Smooth muscle cell (in vitro differentiated cells): ENCODE results near the gene SEMA4D. TPM values are rescaled to one million over a fixed set of nuclear protein-coding genes. Genes with fewer than 3 reads are reported as not detected.

Source experiments
- DNase-seq: peaks from one replicate; lab custom pipeline; 2025; ENCODE audit not compliant: unreplicated experiment; lab: John Stamatoyannopoulos, UW
- H2AFZ ChIP-seq: fragments of 200-600 bp; sonication (generic); 2 replicates; pipeline ENCODE4 v1.6.0; 2016; ENCODE audit warnings: antibody characterized with exemption, low read depth, mild to moderate bottlenecking
- H3F3A ChIP-seq: fragments of 200-600 bp; sonication (generic); 2 replicates; pipeline ENCODE4 v1.6.0; 2017; ENCODE audit warnings: antibody characterized with exemption, low read depth
- H3K27ac ChIP-seq: fragments of 200-600 bp; sonication (generic); 2 replicates; pipeline ENCODE4 v1.5.1; 2016; ENCODE audit warnings: low read depth, mild to moderate bottlenecking
- H3K27me3 ChIP-seq: fragments of 200-600 bp; sonication (generic); 2 replicates; pipeline ENCODE4 v1.6.1; 2016; ENCODE audit warnings: low read depth, mild to moderate bottlenecking
- H3K36me3 ChIP-seq: fragments of 200-600 bp; sonication (generic); 2 replicates; pipeline ENCODE4 v1.5.1; 2016; ENCODE audit warnings: low read depth
- H3K4me1 ChIP-seq: fragments of 200-600 bp; sonication (generic); 2 replicates; pipeline ENCODE4 v1.5.1; 2016; ENCODE audit warnings: low read depth
- H3K4me2 ChIP-seq: fragments of 200-600 bp; sonication (generic); 2 replicates; pipeline ENCODE4 v1.6.0; 2016; ENCODE audit warnings: mild to moderate bottlenecking
- H3K4me3 ChIP-seq: fragments of 200-600 bp; sonication (generic); 2 replicates; pipeline ENCODE4 v1.5.1; 2016; ENCODE audit warnings: mild to moderate bottlenecking
- H3K79me2 ChIP-seq: fragments of 200-600 bp; sonication (generic); 2 replicates; pipeline ENCODE4 v1.6.0; 2016; ENCODE audit warnings: low read depth, mild to moderate bottlenecking
- H3K9ac ChIP-seq: fragments of 200-600 bp; sonication (generic); 2 replicates; pipeline ENCODE4 v1.6.0; 2016; ENCODE audit warnings: low read depth
- H3K9me3 ChIP-seq: fragments of 200-600 bp; sonication (generic); replicated peaks from 2 replicates; pipeline ENCODE4 v1.5.1; 2016; ENCODE audit warnings: low read depth
- H4K20me1 ChIP-seq: fragments of 200-600 bp; sonication (generic); 2 replicates; pipeline ENCODE4 v1.6.0; 2016; ENCODE audit warnings: low read depth
- CTCF ChIP-seq: fragments of 200-600 bp; sonication (generic); IDR thresholded peaks from 2 replicates; pipeline ENCODE4 v1.5.1; 2017; ENCODE audit warnings: borderline replicate concordance, mild to moderate bottlenecking, antibody characterized with exemption; ENCODE audit not compliant: insufficient read depth, poor library complexity, severe bottlenecking
- WGBS: methylation state at CpG from one replicate; pipeline ENCODE4 v1.1.7; 2016; ENCODE audit warnings: low lambda C conversion rate; 5-methylcytosine and 5-hydroxymethylcytosine counted together
- polyA plus RNA-seq: library from polyadenylated mRNA; unstranded; fragments of >200 nt; fragmentation: Nextera tagmentation; extraction: Ambion mirVana; gene quantifications from 2 replicates; pipeline ENCODE4 v1.2.1, GENCODE V29; 2016
- total RNA-seq: library from RNA; depleted of rRNA; stranded (reverse); fragments of >200 nt; gene quantifications from 2 replicates; pipeline ENCODE4 v1.2.3, GENCODE V29; 2014

SEMA4D gene
- total and polyA plus RNA-seq, 2 experiments from 2014 or later = 0.63 to 2.7 TPM

- Histone ChIP-seq H3K4me1 (no peaks in the 10 kb centered on the region), H3K9ac (no peak overlapping the region), H3K4me2 (no peak overlapping the region), H2AFZ (no peak overlapping the region), H3K36me3 (no peaks in the 10 kb centered on the region), H3K27ac (no peak overlapping the region), H3K27me3 (no peaks in the 10 kb centered on the region), H3F3A (no peaks in the 10 kb centered on the region), H4K20me1 (no peaks in the 10 kb centered on the region), H3K4me3 (no peak overlapping the region), H3K9me3 (no peaks in the 10 kb centered on the region), H3K79me2 (no peaks in the 10 kb centered on the region)
- DNase-seq = no peak
- 97% methylated on average over 25 of the region's 25 CpGs for WGBS
- no peak for TF ChIP-seq CTCF
Observed at GRCh38 chr9:89454498-89455355, 43.2 kb downstream of the SEMA4D start.

DNA sequence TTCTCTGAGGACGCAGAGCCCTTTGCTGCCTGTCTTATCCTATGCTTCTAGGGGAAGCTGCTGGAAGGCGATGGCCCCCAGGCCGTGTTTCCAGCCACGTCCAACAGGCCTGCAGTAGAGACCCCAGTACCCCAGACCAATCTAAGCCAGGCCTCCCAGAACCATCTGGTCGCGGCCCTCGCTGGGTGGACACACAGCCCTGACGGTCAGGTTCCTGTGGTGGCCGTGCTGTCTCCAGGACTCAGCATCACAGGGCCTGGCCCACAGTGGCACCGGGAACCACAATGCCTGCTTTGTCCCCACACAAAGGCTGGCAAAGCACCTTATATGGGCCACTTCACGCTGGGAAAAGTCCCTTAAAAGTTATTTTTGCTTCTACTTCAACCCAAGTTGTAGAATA lies 44.5 kb downstream of the SEMA4D start:
- Histone ChIP-seq H3K36me3 (no peaks in the 10 kb centered on the region), H3K4me3 (no peak overlapping the region), H3K9ac (no peak overlapping the region), H4K20me1 (no peaks in the 10 kb centered on the region), H3K4me2 (no peak overlapping the region), H3K27ac (no peak overlapping the region), H2AFZ (no peak overlapping the region), H3K79me2 (no peaks in the 10 kb centered on the region), H3K4me1 (no peaks in the 10 kb centered on the region), H3F3A (no peaks in the 10 kb centered on the region), H3K27me3 (no peaks in the 10 kb centered on the region), H3K9me3 (no peaks in the 10 kb centered on the region)
- DNase-seq = no peak
- TF ChIP-seq CTCF = no peak
- WGBS = 86% methylated on average over 11 of the region's 11 CpGs

- no peak for DNase-seq
- no peaks in the 10 kb centered on the region for H3K27me3 ChIP-seq
Observed at GRCh38 chr9:89452561-89452960, 45.4 kb downstream of the SEMA4D start.

More at GRCh38 chr9:89452561-89452960, 45.4 kb downstream of the SEMA4D start:
- Histone ChIP-seq H3K4me1 (no peaks in the 10 kb centered on the region), H3K4me2 (no peak overlapping the region), H3K36me3 (no peaks in the 10 kb centered on the region), H3K4me3 (no peak overlapping the region), H3K9ac (no peak overlapping the region), H4K20me1 (no peaks in the 10 kb centered on the region), H2AFZ (no peak overlapping the region), H3K79me2 (no peaks in the 10 kb centered on the region), H3K9me3 (no peaks in the 10 kb centered on the region), H3K27ac (no peak overlapping the region), H3F3A (no peaks in the 10 kb centered on the region)
- TF ChIP-seq CTCF = no peak
- 98% methylated on average over 7 of the region's 7 CpGs for WGBS
